ENCODE measurements around the gene MANEAL.

DNA sequence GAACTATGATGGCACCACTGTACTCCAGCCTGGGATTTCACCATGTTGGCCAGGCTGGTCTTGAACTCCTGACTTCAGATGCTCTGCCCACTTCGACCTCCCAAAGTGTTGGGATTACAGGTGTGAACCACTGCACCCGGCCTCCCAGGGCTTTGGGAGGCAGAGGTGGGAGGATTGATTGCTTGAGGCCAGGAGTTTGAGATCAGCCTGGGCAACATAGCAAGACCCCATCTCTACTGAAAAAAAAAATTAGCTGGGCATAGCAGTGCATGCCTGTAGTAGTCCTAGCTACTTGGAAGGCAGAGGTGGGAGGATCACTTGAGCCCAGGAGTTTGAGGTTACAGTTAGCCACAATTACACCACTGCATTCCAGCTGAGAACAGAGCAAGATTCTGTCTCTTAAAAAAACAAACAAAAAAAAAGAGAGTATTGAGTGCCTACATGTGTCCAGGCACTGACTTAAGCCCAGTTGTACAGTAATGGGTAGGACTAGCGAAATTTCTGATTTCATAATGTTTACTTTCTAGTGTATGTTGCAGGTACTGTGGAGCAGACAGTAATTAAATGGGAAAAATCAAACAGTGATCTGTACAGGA, 4.2 kb downstream of the MANEAL start:
- TF ChIP-seq POLR2A (IDR thresholded peaks at IDR 0.05; ENCODE audit: low read length) (no peak), GATA1 (IDR thresholded peaks at IDR 0.05; ENCODE audit: low read depth, low read length) (no peak)
